ENCODE data around the gene TFB2M.

TFB2M gene

GRCh38 chr1:246512230-246512629 lies 53.8 kb downstream of the TFB2M start:
- DNase-seq = no peak

GRCh38 chr1:246511203-246511602 lies 54.9 kb downstream of the TFB2M start:
- DNase-seq = no peak

DNA sequence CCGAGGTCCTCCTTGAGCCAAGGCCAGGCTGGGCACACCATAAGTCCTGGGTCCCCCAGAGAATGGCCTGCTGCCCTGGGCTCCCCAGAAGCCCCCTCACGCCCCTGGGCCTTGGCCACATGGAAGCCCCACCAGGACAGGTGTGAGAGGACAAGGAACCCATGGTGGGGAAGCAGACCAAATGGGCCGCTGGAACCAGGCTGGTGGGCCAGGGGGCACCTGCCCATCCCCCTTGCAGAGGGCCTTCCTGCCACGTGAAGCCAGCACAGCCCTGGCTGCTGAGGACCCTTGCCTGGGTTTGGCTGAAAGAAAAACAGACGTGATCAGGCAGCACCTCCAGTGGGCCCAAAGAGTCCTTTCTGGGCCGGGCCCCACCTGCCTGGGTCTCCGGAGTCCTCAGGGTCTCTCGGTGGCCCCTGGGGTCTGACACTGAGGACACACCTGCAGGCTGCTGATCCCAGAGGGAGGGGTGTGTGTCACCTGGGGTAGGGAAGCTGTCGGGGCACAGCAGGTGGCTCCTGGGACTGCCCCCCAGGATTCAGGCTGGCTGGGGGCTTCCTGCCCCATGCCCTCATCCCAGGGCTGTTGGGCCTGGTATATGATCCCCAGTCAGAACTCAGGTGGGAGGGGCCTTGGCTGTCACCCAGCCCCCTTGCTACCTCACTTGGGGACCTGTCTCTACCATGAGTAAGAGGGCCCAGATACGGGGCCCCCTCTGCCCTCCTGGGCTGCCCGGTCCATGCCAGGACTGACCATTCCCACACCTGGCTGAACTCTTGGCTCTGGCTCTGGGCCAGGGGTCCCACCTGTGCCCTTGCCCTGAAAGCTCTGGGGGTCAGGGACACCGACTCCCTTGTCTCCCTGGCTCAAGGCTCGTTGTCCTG lies 55.7 kb downstream of the TFB2M start:
- no peak for DNase-seq

GRCh38 chr1:246508897-246509688 lies 57.0 kb downstream of the TFB2M start:
- no peak for DNase-seq

DNA sequence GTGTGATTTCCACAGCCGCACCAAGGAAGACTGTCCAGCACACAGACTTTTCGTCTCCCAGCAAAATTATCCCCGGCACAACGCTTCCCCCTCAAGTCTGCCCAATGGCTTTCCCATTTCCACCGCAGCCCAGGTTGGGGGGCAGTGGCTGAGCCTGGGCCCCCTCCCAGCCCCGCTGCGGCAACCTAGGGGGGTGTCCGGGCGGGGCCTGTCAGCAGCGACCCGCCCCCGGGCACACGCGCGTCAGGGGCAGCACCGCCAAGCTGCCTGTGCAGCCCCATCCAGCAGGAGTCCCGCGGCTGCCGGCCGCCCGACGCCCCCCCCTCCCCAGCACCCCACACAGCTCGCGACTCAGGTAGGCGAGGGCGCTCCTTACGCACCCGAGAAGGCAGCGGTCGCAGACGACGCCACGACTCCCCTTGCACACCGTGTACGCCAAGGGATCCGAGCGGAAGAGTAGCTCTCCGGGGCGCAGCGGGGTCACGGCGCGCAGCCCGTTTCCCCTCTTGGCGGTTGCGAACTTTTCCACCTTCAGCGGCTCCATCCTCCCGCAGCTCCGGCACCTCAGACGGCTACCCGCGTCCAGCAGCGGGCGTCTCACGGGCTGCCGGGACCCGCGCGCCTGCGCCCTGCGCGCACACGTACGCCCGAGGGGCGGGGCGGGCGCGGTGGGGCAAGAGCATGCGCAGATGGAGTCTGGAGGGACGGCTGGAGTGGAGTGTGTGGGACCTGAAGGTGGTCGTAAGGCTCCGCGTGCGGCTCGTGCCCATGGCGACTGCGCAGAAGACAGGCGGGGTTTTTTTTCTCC lies 59.2 kb downstream of the TFB2M start, which contains the start of gene SMYD3:
TSS of gene SMYD3 (minus strand) at position 606 of the 808 bp plus-strand sequence.
- peak; percentile 87 for DNase-seq

DNA sequence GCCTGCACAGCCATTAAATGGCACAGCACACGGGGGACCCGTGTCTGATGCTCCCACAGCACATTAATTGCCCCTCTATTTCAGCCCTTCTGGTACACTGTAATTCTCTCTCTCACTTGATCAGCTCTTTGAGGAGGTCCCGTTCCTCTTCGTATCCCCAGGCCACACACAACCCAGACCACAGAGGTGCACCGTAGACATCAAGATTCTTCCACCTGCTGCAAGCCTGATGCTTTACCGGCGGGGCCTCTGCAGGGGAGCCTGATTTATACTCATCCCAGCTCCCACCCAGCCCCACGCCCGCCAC lies 59.7 kb downstream of the TFB2M start:
- no peak for DNase-seq

GRCh38 chr1:246503341-246503740 lies 62.7 kb downstream of the TFB2M start:
- DNase-seq = no peak

- no peak for DNase-seq
These were observed 68.6 kb downstream of the TFB2M start for GRCh38 chr1:246497331-246497915.

DNA sequence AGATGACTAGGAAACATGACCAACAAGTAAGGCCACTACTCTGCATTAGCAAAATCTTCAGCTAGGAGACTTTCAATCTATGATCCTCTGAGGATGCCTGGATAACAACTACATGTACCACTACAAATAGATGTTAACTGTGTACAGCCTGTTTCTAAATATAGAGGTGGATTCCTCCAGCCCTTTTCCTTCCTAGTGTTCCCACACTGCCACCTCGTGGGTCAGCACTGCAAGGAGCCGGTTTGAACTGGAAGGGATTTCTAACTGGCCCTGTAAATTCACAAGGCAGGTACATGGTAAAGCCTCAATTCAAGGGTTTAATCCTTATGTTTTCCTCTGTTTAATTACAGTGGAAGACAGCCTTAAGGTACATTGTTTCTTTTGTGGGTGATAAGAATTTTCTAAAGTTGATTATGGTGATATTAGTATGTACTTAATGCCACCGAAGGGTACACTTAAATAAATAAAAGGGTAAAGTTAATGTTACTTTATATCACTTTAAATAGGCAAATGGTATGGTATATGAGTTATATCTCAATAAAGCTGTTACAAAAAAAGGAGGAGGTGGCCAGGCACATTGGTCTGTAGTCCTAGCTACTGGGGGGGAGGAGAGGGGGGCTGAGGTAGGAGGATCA lies 73.3 kb downstream of the TFB2M start:
- no peak for DNase-seq

- no peak for DNase-seq
These were observed 74.5 kb downstream of the TFB2M start for GRCh38 chr1:246491551-246492053.

Data from activated CD8-positive, alpha-beta memory T cell treated with anti-CD3 and anti-CD28 coated beads, Interleukin-2, amount 50 U/mL, for 48 hours (primary cell).